Duodenal mucosa (tissue), 2 donors: Measurements from ENCODE around the gene PAPSS2.
"Not testable (repeated sequence)": the region's sequence is repeated elsewhere in the genome, so short reads cannot be mapped to it uniquely, and the experiment has no call there.

Experiments used
- H3K27ac ChIP-seq: one replicate; pipeline ENCODE4 v1.7.0; 2013; ENCODE audit warnings: low read depth, low read length
- H3K27me3 ChIP-seq, 2 donors: one replicate each; pipeline ENCODE4 v1.7.0; 2013; ENCODE audit warnings: low read length in 2 of 2, control low read depth in 1 of 2; ENCODE audit not compliant: insufficient read depth in 2 of 2, control insufficient read depth in 1 of 2
- H3K36me3 ChIP-seq, 2 donors: one replicate each; pipeline ENCODE4 v1.7.0; 2013; ENCODE audit warnings: low read length in 2 of 2, control low read depth in 1 of 2; ENCODE audit not compliant: insufficient read depth in 2 of 2, control insufficient read depth in 1 of 2
- H3K4me1 ChIP-seq, 2 donors: one replicate each; pipeline ENCODE4 v1.7.0; 2013; ENCODE audit warnings: low read length in 2 of 2, control low read depth in 1 of 2; ENCODE audit not compliant: insufficient read depth in 2 of 2, control insufficient read depth in 1 of 2
- H3K4me3 ChIP-seq, 2 donors: one replicate each; pipeline ENCODE4 v1.7.0; 2013; ENCODE audit warnings: low read length in 2 of 2, low read depth in 1 of 2
- H3K9ac ChIP-seq, 2 donors: one replicate each; pipeline ENCODE4 v1.7.0; 2013; ENCODE audit warnings: low read length in 2 of 2, low read depth in 1 of 2
- H3K9me3 ChIP-seq, 2 donors: one replicate each; pipeline ENCODE4 v1.7.0; 2013; ENCODE audit warnings: low read length in 2 of 2, control low read depth in 1 of 2; ENCODE audit not compliant: control insufficient read depth in 1 of 2

The PAPSS2 gene

GRCh38 chr10:87659571-87660483 lies at the start of gene PAPSS2:
Gene PAPSS2, plus strand, starts transcription at chr10:87659878. Its CDS starts 104 bp downstream, at chr10:87659982.
- H3K9me3 ChIP-seq: no peaks in the 10 kb centered on the region
- H3K27ac ChIP-seq: peak within 1 kb of the TSS; percentile 3
- H3K4me3 ChIP-seq: peak within 1 kb of the TSS; percentile 73 to 86
- peaks cover 4 to 16% of the 10 kb centered on the region in 2 donors for H3K4me1 ChIP-seq
- no peaks in the 10 kb centered on the region for H3K36me3 ChIP-seq
- peak within 1 kb of the TSS; percentile 51 to 78 for H3K9ac ChIP-seq
- no peaks in the 10 kb centered on the region for H3K27me3 ChIP-seq

- not testable (repeated sequence) for H3K4me1 ChIP-seq, H3K9ac ChIP-seq, H3K4me3 ChIP-seq, H3K27me3 ChIP-seq, H3K27ac ChIP-seq, H3K9me3 ChIP-seq, H3K36me3 ChIP-seq
These were observed 48.3 kb upstream of the PAPSS2 start for GRCh38 chr10:87611341-87611740.

GRCh38 chr10:87612115-87612514 lies 47.6 kb upstream of the PAPSS2 start:
- no peaks in the 10 kb centered on the region for H3K27me3 ChIP-seq
- peaks cover 0 to 3% of the 10 kb centered on the region in 2 donors for H3K4me1 ChIP-seq
- no peak overlapping the region for H3K27ac ChIP-seq
- no peaks in the 10 kb centered on the region for H3K36me3 ChIP-seq
- H3K9me3 ChIP-seq: no peaks in the 10 kb centered on the region
- no peak overlapping the region for H3K9ac ChIP-seq
- no peak overlapping the region for H3K4me3 ChIP-seq

GRCh38 chr10:87613751-87614150 lies 45.9 kb upstream of the PAPSS2 start:
- H3K27me3 ChIP-seq: no peaks in the 10 kb centered on the region
- H3K9ac ChIP-seq: no peak overlapping the region
- no peak overlapping the region for H3K4me3 ChIP-seq

GRCh38 chr10:87615856-87616255 lies 43.8 kb upstream of the PAPSS2 start:
- Histone ChIP-seq H3K9ac (no peak overlapping the region), H3K27me3 (no peaks in the 10 kb centered on the region), H3K36me3 (no peaks in the 10 kb centered on the region), H3K27ac (no peak overlapping the region), H3K9me3 (no peaks in the 10 kb centered on the region), H3K4me1 (peaks cover 7 to 11% of the 10 kb centered on the region in 2 donors), H3K4me3 (no peak overlapping the region)

More at GRCh38 chr10:87613751-87614150, 45.9 kb upstream of the PAPSS2 start:
- peaks cover 6 to 7% of the 10 kb centered on the region in 2 donors for H3K4me1 ChIP-seq
- no peaks in the 10 kb centered on the region for H3K36me3 ChIP-seq
- no peaks in the 10 kb centered on the region for H3K9me3 ChIP-seq
- H3K27ac ChIP-seq: no peak overlapping the region

GRCh38 chr10:87617503-87617902 lies 42.2 kb upstream of the PAPSS2 start:
- H3K4me3 ChIP-seq: no peak overlapping the region

GRCh38 chr10:87618566-87619423 lies 40.9 kb upstream of the PAPSS2 start:
- H3K27me3 ChIP-seq: no peaks in the 10 kb centered on the region
- no peaks in the 10 kb centered on the region for H3K36me3 ChIP-seq
- no peak overlapping the region for H3K9ac ChIP-seq
- peak overlapping the region in 1 of 2 donors; percentile 14 for H3K4me3 ChIP-seq
- H3K4me1 ChIP-seq: peaks cover 4 to 11% of the 10 kb centered on the region in 2 donors
- H3K27ac ChIP-seq: no peak overlapping the region
- no peaks in the 10 kb centered on the region for H3K9me3 ChIP-seq

More at GRCh38 chr10:87617503-87617902, 42.2 kb upstream of the PAPSS2 start:
- no peak overlapping the region for H3K9ac ChIP-seq
- H3K36me3 ChIP-seq: no peaks in the 10 kb centered on the region
- H3K27ac ChIP-seq: no peak overlapping the region
- peaks cover 4 to 11% of the 10 kb centered on the region in 2 donors for H3K4me1 ChIP-seq
- no peaks in the 10 kb centered on the region for H3K27me3 ChIP-seq
- H3K9me3 ChIP-seq: no peaks in the 10 kb centered on the region

GRCh38 chr10:87619705-87620104 lies 40.0 kb upstream of the PAPSS2 start:
- H3K4me3 ChIP-seq: no peak overlapping the region
- no peaks in the 10 kb centered on the region for H3K9me3 ChIP-seq
- H3K4me1 ChIP-seq: peaks cover 4 to 11% of the 10 kb centered on the region in 2 donors
- H3K27ac ChIP-seq: no peak overlapping the region
- H3K36me3 ChIP-seq: no peaks in the 10 kb centered on the region
- H3K27me3 ChIP-seq: no peaks in the 10 kb centered on the region
- no peak overlapping the region for H3K9ac ChIP-seq

- not testable (repeated sequence) for H3K36me3 ChIP-seq, H3K27me3 ChIP-seq, H3K9ac ChIP-seq, H3K9me3 ChIP-seq, H3K4me3 ChIP-seq, H3K27ac ChIP-seq
- H3K4me1 ChIP-seq: peaks cover 4 to 11% of the 10 kb centered on the region in 2 donors
These were observed 38.2 kb upstream of the PAPSS2 start for GRCh38 chr10:87621440-87621839.
